ENCODE measurements around the gene FDX1. TPM values are rescaled to one million over a fixed set of nuclear protein-coding genes. Genes with fewer than 3 reads are reported as not detected.

FDX1 gene
- total RNA-seq, 1 donor from 2014 or later: 9.7 TPM

- Mint-ChIP-seq H3K4me3 (no peak overlapping the region), H3K27me3 (ENCODE audit: low read depth) (no peaks in the 10 kb centered on the region), H3K9me3 (no peaks in the 10 kb centered on the region), H3K36me3 (ENCODE audit: low read depth) (peaks cover 12% of the 10 kb centered on the region), H3K4me1 (peaks cover 4% of the 10 kb centered on the region), H3K27ac (ENCODE audit: unreplicated experiment) (no peak overlapping the region)
- TF ChIP-seq, protein P1, sequence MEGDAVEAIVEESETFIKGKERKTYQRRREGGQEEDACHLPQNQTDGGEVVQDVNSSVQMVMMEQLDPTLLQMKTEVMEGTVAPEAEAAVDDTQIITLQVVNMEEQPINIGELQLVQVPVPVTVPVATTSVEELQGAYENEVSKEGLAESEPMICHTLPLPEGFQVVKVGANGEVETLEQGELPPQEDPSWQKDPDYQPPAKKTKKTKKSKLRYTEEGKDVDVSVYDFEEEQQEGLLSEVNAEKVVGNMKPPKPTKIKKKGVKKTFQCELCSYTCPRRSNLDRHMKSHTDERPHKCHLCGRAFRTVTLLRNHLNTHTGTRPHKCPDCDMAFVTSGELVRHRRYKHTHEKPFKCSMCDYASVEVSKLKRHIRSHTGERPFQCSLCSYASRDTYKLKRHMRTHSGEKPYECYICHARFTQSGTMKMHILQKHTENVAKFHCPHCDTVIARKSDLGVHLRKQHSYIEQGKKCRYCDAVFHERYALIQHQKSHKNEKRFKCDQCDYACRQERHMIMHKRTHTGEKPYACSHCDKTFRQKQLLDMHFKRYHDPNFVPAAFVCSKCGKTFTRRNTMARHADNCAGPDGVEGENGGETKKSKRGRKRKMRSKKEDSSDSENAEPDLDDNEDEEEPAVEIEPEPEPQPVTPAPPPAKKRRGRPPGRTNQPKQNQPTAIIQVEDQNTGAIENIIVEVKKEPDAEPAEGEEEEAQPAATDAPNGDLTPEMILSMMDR (conservative IDR thresholded peaks at IDR 0.05): no peak
- no peak for DNase-seq (ENCODE audit: low read depth, low spot score)
These were observed 24.1 kb downstream of the FDX1 start for GRCh38 chr11:110453684-110454354.

DNA sequence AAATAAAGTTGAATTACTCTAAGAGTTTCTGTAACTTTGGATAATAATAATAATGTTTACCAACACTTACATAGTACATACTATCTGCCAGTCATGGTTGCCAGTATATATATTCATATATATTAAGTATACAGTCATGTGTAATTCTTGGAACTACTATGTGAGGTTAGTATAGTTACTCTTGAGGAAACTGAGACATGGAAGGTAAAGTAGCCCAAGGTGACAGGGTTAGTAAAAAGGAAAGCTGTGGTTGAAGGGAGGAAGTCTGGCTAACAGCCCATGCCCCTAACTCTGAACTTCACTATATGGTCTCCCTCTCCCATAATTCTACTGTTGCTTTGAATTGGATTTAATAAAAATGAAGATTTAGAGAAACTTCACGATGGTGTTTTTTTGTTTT is 24.9 kb downstream of the FDX1 start:
- peaks cover 4% of the 10 kb centered on the region for H3K4me1 Mint-ChIP-seq
- no peaks in the 10 kb centered on the region for H3K27me3 Mint-ChIP-seq (ENCODE audit: low read depth)
- H3K36me3 Mint-ChIP-seq (ENCODE audit: low read depth): peaks cover 12% of the 10 kb centered on the region
- no peaks in the 10 kb centered on the region for H3K9me3 Mint-ChIP-seq
- no peak overlapping the region for H3K27ac Mint-ChIP-seq (ENCODE audit: unreplicated experiment)
- TF ChIP-seq, protein P1 (conservative IDR thresholded peaks at IDR 0.05): no peak
- H3K4me3 Mint-ChIP-seq: no peak overlapping the region
- no peak for DNase-seq (ENCODE audit: low read depth, low spot score)

- Mint-ChIP-seq H3K4me3 (no peak overlapping the region), H3K36me3 (ENCODE audit: low read depth) (peaks cover 12% of the 10 kb centered on the region), H3K27me3 (ENCODE audit: low read depth) (no peaks in the 10 kb centered on the region), H3K27ac (ENCODE audit: unreplicated experiment) (no peak overlapping the region), H3K9me3 (no peaks in the 10 kb centered on the region), H3K4me1 (peaks cover 4% of the 10 kb centered on the region)
- DNase-seq (ENCODE audit: low read depth, low spot score): no peak
- TF ChIP-seq, protein P1 (conservative IDR thresholded peaks at IDR 0.05): no peak
These were observed 26.0 kb downstream of the FDX1 start for GRCh38 chr11:110455718-110456117.

DNA sequence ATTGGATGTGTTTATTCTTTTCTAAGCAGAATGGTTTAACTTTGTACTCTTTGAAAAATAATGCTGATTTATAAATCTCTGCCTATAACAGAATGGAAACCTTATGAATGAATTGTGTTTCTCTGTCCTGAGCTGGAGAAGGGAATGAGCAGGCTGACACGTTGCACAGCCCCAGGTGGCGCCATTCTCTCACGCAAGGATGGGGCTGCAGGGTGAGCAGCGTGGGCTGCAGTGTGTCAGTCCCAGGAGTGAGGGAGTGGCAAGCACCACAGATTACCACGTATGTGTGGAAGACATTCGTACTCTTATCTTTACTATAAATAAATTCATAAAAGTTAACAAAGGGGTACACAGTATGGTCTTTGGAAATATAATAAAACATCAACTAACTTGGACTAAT is 33.4 kb downstream of the FDX1 start:
- no peak overlapping the region for H3K4me3 Mint-ChIP-seq
- no peak overlapping the region for H3K27ac Mint-ChIP-seq (ENCODE audit: unreplicated experiment)
- H3K4me1 Mint-ChIP-seq: peaks cover 7% of the 10 kb centered on the region
- H3K9me3 Mint-ChIP-seq: no peaks in the 10 kb centered on the region
- no peaks in the 10 kb centered on the region for H3K36me3 Mint-ChIP-seq (ENCODE audit: low read depth)
- H3K27me3 Mint-ChIP-seq (ENCODE audit: low read depth): no peaks in the 10 kb centered on the region
- DNase-seq (ENCODE audit: low read depth, low spot score): peak; percentile 39
- TF ChIP-seq, protein P1 (conservative IDR thresholded peaks at IDR 0.05): peak; percentile 73

DNA sequence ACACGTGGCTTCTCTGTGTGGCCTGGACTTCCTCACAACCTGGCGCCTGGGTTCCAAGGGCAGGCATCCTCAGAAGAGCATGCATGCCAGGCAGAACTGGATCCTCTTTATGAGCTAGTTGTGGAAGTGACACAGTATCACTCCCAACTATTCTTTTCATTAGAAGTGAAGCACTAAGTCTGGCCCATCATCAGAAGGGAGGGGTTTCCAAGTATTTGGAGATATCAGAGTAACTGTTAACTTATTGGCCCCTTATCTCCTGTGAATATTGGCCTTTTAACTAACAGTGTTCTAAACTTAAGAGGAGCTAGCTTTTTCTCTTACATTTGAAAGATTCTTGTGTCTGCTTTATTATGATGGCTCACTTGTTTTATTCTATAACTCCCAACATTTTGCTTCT is 35.5 kb downstream of the FDX1 start:
- TF ChIP-seq, protein P1 (conservative IDR thresholded peaks at IDR 0.05): no peak
- H3K36me3 Mint-ChIP-seq (ENCODE audit: low read depth): peaks cover 3% of the 10 kb centered on the region
- no peak for DNase-seq (ENCODE audit: low read depth, low spot score)
- H3K27me3 Mint-ChIP-seq (ENCODE audit: low read depth): no peaks in the 10 kb centered on the region
- no peaks in the 10 kb centered on the region for H3K9me3 Mint-ChIP-seq
- no peak overlapping the region for H3K4me3 Mint-ChIP-seq
- no peak overlapping the region for H3K27ac Mint-ChIP-seq (ENCODE audit: unreplicated experiment)
- H3K4me1 Mint-ChIP-seq: peaks cover 11% of the 10 kb centered on the region

All from neural crest cell (in vitro differentiated cells).